PC-3 (cell line): ENCODE measurements around the gene MOB3A. TPM values are rescaled to one million over a fixed set of nuclear protein-coding genes. Genes with fewer than 3 reads are reported as not detected.

Experiments
- ATAC-seq: fragments of 200-7000 bp; cut with Tn5 transposase; 2 replicates; pipeline ENCODE4 v1.9.1; 2020; ENCODE audit warnings: mild to moderate bottlenecking, moderate library complexity
- BruUV-seq: library from RNA; stranded (reverse); fragments of 400-500 nt; replicated peaks from 2 replicates; lab custom pipeline; 2021; lab: Mats Ljungman, UMichigan
- CTCF ChIA-PET: fragments of 300-600 bp; sonication (Branson Sonifier 250); formaldehyde crosslinking; loops from one replicate; lab custom pipeline; 2022; ENCODE audit warnings: antibody characterized with exemption; lab: Charles Lee
- POLR2A ChIA-PET: fragments of 300-600 bp; sonication (Branson Sonifier 250); formaldehyde crosslinking; loops from one replicate; lab custom pipeline; 2022; ENCODE audit warnings: antibody characterized with exemption; ENCODE audit not compliant: unreplicated experiment; lab: Charles Lee
- DNase-seq: peaks from one replicate; pipeline ENCODE4 v3.0.0-alpha.2; 2015
- H2AFZ ChIP-seq: fragments of 300-600 bp; sonication (generic); 2 replicates; pipeline ENCODE4 v1.6.0; 2016; ENCODE audit warnings: antibody characterized with exemption, low read length
- H3F3A ChIP-seq: fragments of 300-600 bp; sonication (generic); one replicate; pipeline ENCODE4 v1.6.0; 2017; ENCODE audit warnings: antibody characterized with exemption, low read length, control low read depth, mild to moderate bottlenecking; ENCODE audit not compliant: unreplicated experiment
- H3K27ac ChIP-seq: fragments of 300-600 bp; sonication (generic); 2 replicates; pipeline ENCODE4 v1.5.1; 2016; ENCODE audit warnings: mild to moderate bottlenecking, low read length
- H3K27me3 ChIP-seq: fragments of 300-600 bp; sonication (generic); 2 replicates; pipeline ENCODE4 v1.6.1; 2016; ENCODE audit warnings: low read length, mixed read lengths
- H3K36me3 ChIP-seq: fragments of 300-600 bp; sonication (generic); 2 replicates; pipeline ENCODE4 v1.6.1; 2016; ENCODE audit warnings: low read depth, mixed run types, low read length, mixed read lengths
- H3K4me1 ChIP-seq: fragments of 300-600 bp; sonication (generic); 2 replicates; pipeline ENCODE4 v1.5.1; 2016; ENCODE audit warnings: low read length; ENCODE audit not compliant: insufficient read depth
- H3K4me2 ChIP-seq: fragments of 300-600 bp; sonication (generic); 2 replicates; pipeline ENCODE4 v1.6.0; 2016; ENCODE audit warnings: low read length
- H3K4me3 ChIP-seq: fragments of 300-600 bp; sonication (generic); 2 replicates; pipeline ENCODE4 v1.5.1; 2016; ENCODE audit warnings: mild to moderate bottlenecking, low read length, mixed read lengths
- H3K79me2 ChIP-seq: fragments of 300-600 bp; sonication (generic); 2 replicates; pipeline ENCODE4 v1.6.1; 2017; ENCODE audit warnings: low read length, mixed read lengths
- H3K9ac ChIP-seq: fragments of 300-600 bp; sonication (generic); 2 replicates; pipeline ENCODE4 v1.6.0; 2016; ENCODE audit warnings: mild to moderate bottlenecking, low read length
- H3K9me2 ChIP-seq: fragments of 300-600 bp; sonication (generic); replicated peaks from 2 replicates; pipeline ENCODE4 v1.6.1; 2016; ENCODE audit warnings: mixed run types, low read length, mixed read lengths
- H3K9me3 ChIP-seq: fragments of 300-600 bp; sonication (generic); 2 replicates; pipeline ENCODE4 v1.6.1; 2016; ENCODE audit warnings: low read length, mixed read lengths
- H4K20me1 ChIP-seq: fragments of 300-600 bp; sonication (generic); 2 replicates; pipeline ENCODE4 v1.6.1; 2016; ENCODE audit warnings: low read length, mixed read lengths
- CTCF ChIP-seq: fragments of 300-600 bp; sonication (generic); conservative IDR thresholded peaks from 2 replicates; pipeline ENCODE4 v1.5.1; 2017; ENCODE audit warnings: antibody characterized with exemption, low read depth, mild to moderate bottlenecking, low read length
- EZH2 ChIP-seq: fragments of 300-600 bp; sonication (generic); IDR thresholded peaks from one replicate; pipeline ENCODE4 v1.6.1; 2017; ENCODE audit warnings: antibody characterized with exemption, mild to moderate bottlenecking, low read length; ENCODE audit not compliant: unreplicated experiment
- EZH2phosphoT487 ChIP-seq: fragments of 300-600 bp; sonication (generic); IDR thresholded peaks from 2 replicates; pipeline ENCODE4 v1.6.1; 2018; ENCODE audit warnings: mild to moderate bottlenecking, antibody characterized with exemption, low read length, borderline replicate concordance
- intact Hi-C: fragments of 100-400 bp; cut with micrococcal nuclease; formaldehyde crosslinking; loops from 2 replicates; pipeline ENCODE4 v1.9.0; 2023
- total RNA-seq: library from RNA; depleted of rRNA; stranded (reverse); fragments of >200 nt; gene quantifications from 2 replicates; pipeline ENCODE4 v1.2.3, GENCODE V29; 2014

The MOB3A gene
- total RNA-seq, 1 experiment from 2014 or later, result 15.1 TPM

GRCh38 chr19:2033115-2033824 lies 62.9 kb downstream of the MOB3A start:
- H3K9ac ChIP-seq, result peak overlapping the region; percentile 55; the same call in 1 of the 2 replicates
- H3K4me1 ChIP-seq, result peaks cover 14% of the 10 kb centered on the region
- H3K36me3 ChIP-seq, result no peaks in the 10 kb centered on the region
- ATAC-seq (no peak), DNase-seq (no peak)
- BruUV-seq, result no TSS peak
- TF ChIP-seq EZH2phosphoT487 (no peak), CTCF (no peak), EZH2 (no peak)
- ChIA-PET CTCF (no interaction called here), POLR2A (no interaction called here)
- H3K27ac ChIP-seq, result no peak overlapping the region; the same call in 1 of the 2 replicates
- H3K27me3 ChIP-seq, result no peaks in the 10 kb centered on the region
- no peak overlapping the region for H2AFZ ChIP-seq
- no peaks in the 10 kb centered on the region for H3K9me3 ChIP-seq
- peak overlapping the region; percentile 80; the same call in 1 of the 2 replicates for H3K4me2 ChIP-seq
- no peaks in the 10 kb centered on the region for H3K9me2 ChIP-seq
- H3K4me3 ChIP-seq, result peak overlapping the region; percentile 57; the same call in 1 of the 2 replicates
- H3K79me2 ChIP-seq, result no peaks in the 10 kb centered on the region
- H3F3A ChIP-seq, result no peaks in the 10 kb centered on the region
- intact Hi-C loops, result no loop called here
- H4K20me1 ChIP-seq, result no peaks in the 10 kb centered on the region

- no peaks in the 10 kb centered on the region for H3K36me3 ChIP-seq
- no peaks in the 10 kb centered on the region for H3K79me2 ChIP-seq
- peak overlapping the region; percentile 57 for H3K4me3 ChIP-seq
- H3K27me3 ChIP-seq, result no peaks in the 10 kb centered on the region
- DNase-seq (peak; percentile 89), ATAC-seq (peak; percentile 58)
- H3K9me3 ChIP-seq, result no peaks in the 10 kb centered on the region
- BruUV-seq, result no TSS peak
- no peak for TF ChIP-seq CTCF
- no peak for TF ChIP-seq EZH2
- TF ChIP-seq EZH2phosphoT487, result no peak
- no peaks in the 10 kb centered on the region for H4K20me1 ChIP-seq
- H3K4me2 ChIP-seq, result peak overlapping the region; percentile 84
- CTCF ChIA-PET, result interaction anchor here (0.5 kb wide), 1 partner anchor 53 kb away, joined by 4 read pairs; no protein-coding TSS in a partner anchor
- peaks cover 18% of the 10 kb centered on the region for H3K4me1 ChIP-seq
- POLR2A ChIA-PET, result no interaction called here
- peak overlapping the region; percentile 82 for H3K27ac ChIP-seq
- no peaks in the 10 kb centered on the region for H3F3A ChIP-seq
- peak overlapping the region; percentile 59 for H3K9ac ChIP-seq
- H2AFZ ChIP-seq, result peak overlapping the region; percentile 80
- no peaks in the 10 kb centered on the region for H3K9me2 ChIP-seq
- intact Hi-C loops, result no loop called here
Observed at GRCh38 chr19:2032296-2032941, 63.7 kb downstream of the MOB3A start.
